Osteocyte (in vitro differentiated cells): ENCODE results near the gene DNAJC16. TPM values are rescaled to one million over a fixed set of nuclear protein-coding genes. Genes with fewer than 3 reads are reported as not detected.
"Not testable (repeated sequence)": the region's sequence is repeated elsewhere in the genome, so short reads cannot be mapped to it uniquely, and the experiment has no call there.

Source experiments
- DNase-seq: peaks from one replicate; pipeline ENCODE4 v3.0.0; 2021; ENCODE audit warnings: mixed read lengths; ENCODE audit not compliant: unreplicated experiment; ENCODE audit errors: extremely low spot score
- H3K27ac Mint-ChIP-seq: one replicate; pipeline ENCODE4 v1.8.0; 2021; ENCODE audit warnings: mild to moderate bottlenecking, mixed read lengths; ENCODE audit not compliant: unreplicated experiment
- H3K27me3 Mint-ChIP-seq: one replicate; pipeline ENCODE4 v1.8.0; 2021; ENCODE audit warnings: mixed read lengths; ENCODE audit not compliant: unreplicated experiment
- H3K36me3 Mint-ChIP-seq: one replicate; pipeline ENCODE4 v1.8.0; 2021; ENCODE audit warnings: mixed read lengths; ENCODE audit not compliant: unreplicated experiment
- H3K4me1 Mint-ChIP-seq: one replicate; pipeline ENCODE4 v1.8.0; 2021; ENCODE audit warnings: mixed read lengths; ENCODE audit not compliant: unreplicated experiment
- H3K4me3 Mint-ChIP-seq: one replicate; pipeline ENCODE4 v1.8.0; 2021; ENCODE audit warnings: mild to moderate bottlenecking, moderate library complexity, mixed read lengths; ENCODE audit not compliant: unreplicated experiment
- H3K9me3 Mint-ChIP-seq: one replicate; pipeline ENCODE4 v1.8.0; 2021; ENCODE audit warnings: mixed read lengths; ENCODE audit not compliant: unreplicated experiment
- CTCF ChIP-seq: fragments of 200-600 bp; sonication (generic); IDR thresholded peaks from 2 replicates; pipeline ENCODE4 v1.5.0; 2021; ENCODE audit warnings: antibody characterized with exemption, mild to moderate bottlenecking, moderate library complexity
- total RNA-seq: library from RNA; stranded (reverse); gene quantifications from 2 replicates; pipeline ENCODE4 v1.2.1, GENCODE V29; 2021

The DNAJC16 gene
- total RNA-seq, 1 donor from 2014 or later: 20.8 TPM

- H3K36me3 Mint-ChIP-seq: peaks cover 20% of the 10 kb centered on the region
These were observed 17.1 kb upstream of the DNAJC16 start for GRCh38 chr1:15509586-15509985.

GRCh38 chr1:15510611-15511405 is 15.8 kb upstream of the DNAJC16 start:
- no peak for DNase-seq
- Mint-ChIP-seq H3K4me3 (no peak overlapping the region), H3K4me1 (no peaks in the 10 kb centered on the region), H3K27me3 (no peaks in the 10 kb centered on the region), H3K9me3 (no peaks in the 10 kb centered on the region), H3K36me3 (peaks cover 20% of the 10 kb centered on the region), H3K27ac (no peak overlapping the region)
- no peak for TF ChIP-seq CTCF

More at GRCh38 chr1:15509586-15509985, 17.1 kb upstream of the DNAJC16 start:
- no peaks in the 10 kb centered on the region for H3K9me3 Mint-ChIP-seq
- H3K27me3 Mint-ChIP-seq: no peaks in the 10 kb centered on the region
- no peak for TF ChIP-seq CTCF
- no peak overlapping the region for H3K27ac Mint-ChIP-seq
- H3K4me3 Mint-ChIP-seq: no peak overlapping the region
- DNase-seq: no peak
- H3K4me1 Mint-ChIP-seq: no peaks in the 10 kb centered on the region

- no peak overlapping the region for H3K4me3 Mint-ChIP-seq
- DNase-seq: no peak
- no peak for TF ChIP-seq CTCF
- H3K9me3 Mint-ChIP-seq: no peaks in the 10 kb centered on the region
- no peak overlapping the region for H3K27ac Mint-ChIP-seq
- H3K27me3 Mint-ChIP-seq: no peaks in the 10 kb centered on the region
- no peaks in the 10 kb centered on the region for H3K4me1 Mint-ChIP-seq
- H3K36me3 Mint-ChIP-seq: peaks cover 24% of the 10 kb centered on the region
These were observed 13.5 kb upstream of the DNAJC16 start for GRCh38 chr1:15513192-15513591.

GRCh38 chr1:15513919-15514318 is 12.7 kb upstream of the DNAJC16 start:
- no peak for TF ChIP-seq CTCF
- no peak for DNase-seq
- H3K4me1 Mint-ChIP-seq: no peaks in the 10 kb centered on the region
- peaks cover 26% of the 10 kb centered on the region for H3K36me3 Mint-ChIP-seq
- H3K27me3 Mint-ChIP-seq: no peaks in the 10 kb centered on the region
- no peaks in the 10 kb centered on the region for H3K9me3 Mint-ChIP-seq
- H3K4me3 Mint-ChIP-seq: no peak overlapping the region
- no peak overlapping the region for H3K27ac Mint-ChIP-seq

GRCh38 chr1:15514557-15514956 is 12.1 kb upstream of the DNAJC16 start:
- not testable (repeated sequence) for H3K27ac Mint-ChIP-seq, H3K9me3 Mint-ChIP-seq, H3K27me3 Mint-ChIP-seq

More at GRCh38 chr1:15514557-15514956, 12.1 kb upstream of the DNAJC16 start:
- not testable (repeated sequence) for H3K4me1 Mint-ChIP-seq, DNase-seq, H3K4me3 Mint-ChIP-seq
- peaks cover 24% of the 10 kb centered on the region for H3K36me3 Mint-ChIP-seq
